ENCODE data around the gene GAB4. TPM values are rescaled to one million over a fixed set of nuclear protein-coding genes. Genes with fewer than 3 reads are reported as not detected.
"Not testable (repeated sequence)": the region's sequence is repeated elsewhere in the genome, so short reads cannot be mapped to it uniquely, and the experiment has no call there.

The GAB4 gene
- total and polyA plus RNA-seq, 2 experiments from 2014 or later = not detected

- Histone ChIP-seq H3K36me3 (no peaks in the 10 kb centered on the region), H3K27me3 (no peaks in the 10 kb centered on the region), H3K9me3 (ENCODE audit: low read depth) (no peaks in the 10 kb centered on the region), H3K27ac (no peak overlapping the region), H3K4me1 (ENCODE audit: low read depth) (no peaks in the 10 kb centered on the region), H3K4me3 (no peak overlapping the region)
- TF ChIP-seq CTCF (IDR thresholded peaks at IDR 0.05; ENCODE audit: low read depth, low read length) = no peak
- no peak for DNase-seq (ENCODE audit: low read depth in 1 of 2, low spot score in 1 of 2)
These were observed 54.6 kb downstream of the GAB4 start for GRCh38 chr22:16953206-16954059.

GRCh38 chr22:16949561-16949960 lies 58.5 kb downstream of the GAB4 start:
- Histone ChIP-seq H3K4me1 (ENCODE audit: low read depth) (no peaks in the 10 kb centered on the region), H3K4me3 (no peak overlapping the region), H3K27me3 (no peaks in the 10 kb centered on the region), H3K27ac (no peak overlapping the region), H3K36me3 (no peaks in the 10 kb centered on the region), H3K9me3 (ENCODE audit: low read depth) (no peaks in the 10 kb centered on the region)
- no peak for DNase-seq (ENCODE audit: low read depth in 1 of 2, low spot score in 1 of 2)
- TF ChIP-seq CTCF (IDR thresholded peaks at IDR 0.05; ENCODE audit: low read depth, low read length) = no peak

- no peak for TF ChIP-seq CTCF (IDR thresholded peaks at IDR 0.05; ENCODE audit: low read depth, low read length)
- H3K9me3 ChIP-seq (ENCODE audit: low read depth) = no peaks in the 10 kb centered on the region
- no peaks in the 10 kb centered on the region for H3K27me3 ChIP-seq
These were observed 70.2 kb downstream of the GAB4 start for GRCh38 chr22:16937811-16938210.

GRCh38 chr22:16937209-16937608 lies 70.8 kb downstream of the GAB4 start:
- not testable (repeated sequence) for H3K27me3 ChIP-seq; H3K27ac ChIP-seq; H3K36me3 ChIP-seq; DNase-seq (ENCODE audit: low read depth in 1 of 2, low spot score in 1 of 2); H3K4me3 ChIP-seq; H3K4me1 ChIP-seq (ENCODE audit: low read depth); H3K9me3 ChIP-seq (ENCODE audit: low read depth)

More at GRCh38 chr22:16937811-16938210, 70.2 kb downstream of the GAB4 start:
- no peak for DNase-seq (ENCODE audit: low read depth in 1 of 2, low spot score in 1 of 2)
- Histone ChIP-seq H3K4me1 (ENCODE audit: low read depth) (no peaks in the 10 kb centered on the region), H3K4me3 (no peak overlapping the region), H3K27ac (no peak overlapping the region), H3K36me3 (no peaks in the 10 kb centered on the region)

GRCh38 chr22:16936625-16937024 lies 71.4 kb downstream of the GAB4 start:
- no peaks in the 10 kb centered on the region for H3K9me3 ChIP-seq (ENCODE audit: low read depth)
- no peaks in the 10 kb centered on the region for H3K36me3 ChIP-seq
- H3K27ac ChIP-seq = no peak overlapping the region
- no peak for DNase-seq (ENCODE audit: low read depth in 1 of 2, low spot score in 1 of 2)
- H3K4me1 ChIP-seq (ENCODE audit: low read depth) = no peaks in the 10 kb centered on the region
- H3K27me3 ChIP-seq = no peaks in the 10 kb centered on the region
- no peak overlapping the region for H3K4me3 ChIP-seq
- TF ChIP-seq CTCF (IDR thresholded peaks at IDR 0.05; ENCODE audit: low read depth, low read length) = no peak

- H3K4me1 ChIP-seq (ENCODE audit: low read depth) = no peaks in the 10 kb centered on the region
- H3K27me3 ChIP-seq = no peaks in the 10 kb centered on the region
- no peak overlapping the region for H3K4me3 ChIP-seq
- H3K27ac ChIP-seq = no peak overlapping the region
- TF ChIP-seq CTCF (IDR thresholded peaks at IDR 0.05; ENCODE audit: low read depth, low read length) = no peak
- H3K36me3 ChIP-seq = no peaks in the 10 kb centered on the region
- H3K9me3 ChIP-seq (ENCODE audit: low read depth) = no peaks in the 10 kb centered on the region
- no peak for DNase-seq (ENCODE audit: low read depth in 1 of 2, low spot score in 1 of 2)
These were observed 72.8 kb downstream of the GAB4 start for GRCh38 chr22:16935209-16935608.

All from cardiac muscle cell (in vitro differentiated cells and primary cell).